KMS-11 (cell line): Measurements from ENCODE around the gene FXYD7.

Source experiments
- H2AFZ ChIP-seq: fragments of 200-600 bp; sonication (generic); 2 replicates; pipeline ENCODE4 v1.6.1; 2016; ENCODE audit warnings: antibody characterized with exemption, mixed run types, low read depth
- H3K27ac ChIP-seq: fragments of 200-600 bp; sonication (generic); 2 replicates; pipeline ENCODE4 v1.6.1; 2016; ENCODE audit warnings: mild to moderate bottlenecking, mixed run types
- H3K27me3 ChIP-seq: fragments of 200-600 bp; sonication (generic); 2 replicates; pipeline ENCODE4 v1.6.1; 2017; ENCODE audit warnings: mild to moderate bottlenecking, low read depth, mixed run types, moderate library complexity; ENCODE audit not compliant: insufficient read depth
- H3K36me3 ChIP-seq: fragments of 200-600 bp; sonication (generic); 2 replicates; pipeline ENCODE4 v1.6.1; 2017; ENCODE audit warnings: mild to moderate bottlenecking, mixed run types; ENCODE audit not compliant: insufficient read depth
- H3K4me1 ChIP-seq: fragments of 200-600 bp; sonication (generic); 2 replicates; pipeline ENCODE4 v1.6.1; 2016; ENCODE audit warnings: mild to moderate bottlenecking, low read depth, mixed run types; ENCODE audit not compliant: poor library complexity, severe bottlenecking
- H3K4me2 ChIP-seq: fragments of 200-600 bp; sonication (generic); 2 replicates; pipeline ENCODE4 v1.7.0; 2016; ENCODE audit warnings: mild to moderate bottlenecking, mixed run types
- H3K4me3 ChIP-seq: fragments of 200-600 bp; sonication (generic); IDR thresholded peaks from 2 replicates; pipeline ENCODE4 v1.6.1; 2017; ENCODE audit warnings: low read depth, low read length, mixed read lengths; ENCODE audit not compliant: insufficient read depth
- H3K79me2 ChIP-seq: fragments of 200-600 bp; sonication (generic); 2 replicates; pipeline ENCODE4 v1.6.1; 2016; ENCODE audit warnings: low read depth, mixed run types; ENCODE audit not compliant: insufficient read depth
- H3K9ac ChIP-seq: fragments of 200-600 bp; sonication (generic); 2 replicates; pipeline ENCODE4 v1.6.1; 2016; ENCODE audit warnings: mild to moderate bottlenecking, mixed run types
- H4K20me1 ChIP-seq: fragments of 200-600 bp; sonication (generic); 2 replicates; pipeline ENCODE4 v1.6.1; 2016; ENCODE audit warnings: mild to moderate bottlenecking, mixed run types; ENCODE audit not compliant: insufficient read depth
- TF ChIP-seq, protein P1 (sequence below): fragments of 200-600 bp; sonication (generic); conservative IDR thresholded peaks from 2 replicates; pipeline ENCODE4 v1.6.1; 2017; ENCODE audit warnings: low read depth, mild to moderate bottlenecking, antibody characterized with exemption, low read length, moderate library complexity, mixed read lengths

Gene FXYD7

DNA sequence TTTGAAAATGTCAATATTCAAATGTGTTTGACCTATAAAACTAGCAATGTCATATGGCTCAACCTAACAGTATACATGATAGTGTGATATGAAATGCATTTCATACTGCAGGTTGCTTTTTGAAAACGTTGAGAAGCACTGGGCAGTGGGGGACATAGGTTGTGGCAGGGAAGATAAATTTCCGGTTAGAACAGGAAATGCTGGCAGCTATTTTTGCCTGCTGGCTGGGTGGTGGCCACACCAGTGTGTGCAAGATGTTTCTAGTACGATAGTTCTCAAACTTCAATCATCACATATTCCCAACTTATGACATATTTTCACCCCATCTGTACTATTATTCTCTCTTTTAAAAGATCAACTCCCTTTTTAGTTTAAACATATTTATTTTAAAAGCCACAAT lies 28.7 kb downstream of the FXYD7 start:
- Histone ChIP-seq H3K4me3 (no peak overlapping the region), H3K9ac (no peak overlapping the region), H4K20me1 (no peaks in the 10 kb centered on the region), H3K36me3 (no peaks in the 10 kb centered on the region), H3K4me1 (no peaks in the 10 kb centered on the region), H3K4me2 (no peak overlapping the region), H3K27ac (no peak overlapping the region), H3K79me2 (no peaks in the 10 kb centered on the region), H3K27me3 (no peaks in the 10 kb centered on the region), H2AFZ (no peak overlapping the region)
- TF ChIP-seq, protein P1, sequence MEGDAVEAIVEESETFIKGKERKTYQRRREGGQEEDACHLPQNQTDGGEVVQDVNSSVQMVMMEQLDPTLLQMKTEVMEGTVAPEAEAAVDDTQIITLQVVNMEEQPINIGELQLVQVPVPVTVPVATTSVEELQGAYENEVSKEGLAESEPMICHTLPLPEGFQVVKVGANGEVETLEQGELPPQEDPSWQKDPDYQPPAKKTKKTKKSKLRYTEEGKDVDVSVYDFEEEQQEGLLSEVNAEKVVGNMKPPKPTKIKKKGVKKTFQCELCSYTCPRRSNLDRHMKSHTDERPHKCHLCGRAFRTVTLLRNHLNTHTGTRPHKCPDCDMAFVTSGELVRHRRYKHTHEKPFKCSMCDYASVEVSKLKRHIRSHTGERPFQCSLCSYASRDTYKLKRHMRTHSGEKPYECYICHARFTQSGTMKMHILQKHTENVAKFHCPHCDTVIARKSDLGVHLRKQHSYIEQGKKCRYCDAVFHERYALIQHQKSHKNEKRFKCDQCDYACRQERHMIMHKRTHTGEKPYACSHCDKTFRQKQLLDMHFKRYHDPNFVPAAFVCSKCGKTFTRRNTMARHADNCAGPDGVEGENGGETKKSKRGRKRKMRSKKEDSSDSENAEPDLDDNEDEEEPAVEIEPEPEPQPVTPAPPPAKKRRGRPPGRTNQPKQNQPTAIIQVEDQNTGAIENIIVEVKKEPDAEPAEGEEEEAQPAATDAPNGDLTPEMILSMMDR, result no peak

DNA sequence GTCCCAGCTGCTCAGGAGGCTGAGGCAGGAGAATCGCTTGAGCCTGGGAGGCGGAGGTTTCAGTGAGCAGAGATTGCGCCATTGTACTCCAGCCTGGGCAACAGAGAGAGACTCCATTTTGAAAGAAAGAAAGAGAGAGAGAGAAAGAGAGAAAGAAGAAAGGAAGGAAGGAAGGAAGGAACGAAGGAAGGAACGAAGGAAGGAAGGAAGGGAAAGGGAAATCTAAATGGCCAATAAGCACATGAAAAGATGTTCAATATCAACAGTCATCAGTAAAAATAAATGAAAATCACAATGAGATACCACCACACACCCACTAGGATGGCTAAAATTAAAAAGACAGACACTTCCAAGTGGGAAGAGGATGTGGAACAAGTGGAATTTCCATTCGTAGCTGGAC lies 31.2 kb downstream of the FXYD7 start:
- TF ChIP-seq, protein P1, result no peak
- H2AFZ ChIP-seq, result no peak overlapping the region
- H3K4me2 ChIP-seq, result no peak overlapping the region

DNA sequence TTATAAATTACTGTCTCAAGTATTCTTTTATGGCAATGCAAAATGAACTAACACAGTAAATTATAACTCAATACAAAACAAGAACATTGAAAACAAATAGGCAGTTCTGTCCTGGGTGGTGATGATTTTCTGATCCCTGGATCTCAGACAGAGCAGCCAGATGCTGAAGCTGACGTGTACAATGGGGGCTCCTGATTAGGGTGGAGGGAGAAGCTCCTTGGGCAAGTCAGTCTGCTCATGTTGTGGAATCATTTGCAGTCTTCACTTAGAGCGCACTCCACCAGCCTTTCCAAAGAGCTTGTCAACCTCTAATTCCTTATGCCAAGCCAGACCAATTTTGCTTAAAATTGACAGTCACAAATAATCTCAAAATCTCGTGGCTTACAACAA lies 33.1 kb downstream of the FXYD7 start:
- Histone ChIP-seq H4K20me1 (no peaks in the 10 kb centered on the region), H3K27ac (no peak overlapping the region), H3K79me2 (no peaks in the 10 kb centered on the region), H3K27me3 (no peaks in the 10 kb centered on the region), H2AFZ (no peak overlapping the region), H3K4me3 (no peak overlapping the region), H3K4me2 (no peak overlapping the region), H3K4me1 (no peaks in the 10 kb centered on the region), H3K9ac (no peak overlapping the region), H3K36me3 (no peaks in the 10 kb centered on the region)
- TF ChIP-seq, protein P1, result no peak

More for the DNA sequence above, 31.2 kb downstream of the FXYD7 start:
- no peaks in the 10 kb centered on the region for H4K20me1 ChIP-seq
- no peaks in the 10 kb centered on the region for H3K36me3 ChIP-seq
- no peaks in the 10 kb centered on the region for H3K27me3 ChIP-seq
- no peak overlapping the region for H3K27ac ChIP-seq
- H3K79me2 ChIP-seq, result no peaks in the 10 kb centered on the region
- no peaks in the 10 kb centered on the region for H3K4me1 ChIP-seq
- H3K9ac ChIP-seq, result no peak overlapping the region
- H3K4me3 ChIP-seq, result no peak overlapping the region

DNA sequence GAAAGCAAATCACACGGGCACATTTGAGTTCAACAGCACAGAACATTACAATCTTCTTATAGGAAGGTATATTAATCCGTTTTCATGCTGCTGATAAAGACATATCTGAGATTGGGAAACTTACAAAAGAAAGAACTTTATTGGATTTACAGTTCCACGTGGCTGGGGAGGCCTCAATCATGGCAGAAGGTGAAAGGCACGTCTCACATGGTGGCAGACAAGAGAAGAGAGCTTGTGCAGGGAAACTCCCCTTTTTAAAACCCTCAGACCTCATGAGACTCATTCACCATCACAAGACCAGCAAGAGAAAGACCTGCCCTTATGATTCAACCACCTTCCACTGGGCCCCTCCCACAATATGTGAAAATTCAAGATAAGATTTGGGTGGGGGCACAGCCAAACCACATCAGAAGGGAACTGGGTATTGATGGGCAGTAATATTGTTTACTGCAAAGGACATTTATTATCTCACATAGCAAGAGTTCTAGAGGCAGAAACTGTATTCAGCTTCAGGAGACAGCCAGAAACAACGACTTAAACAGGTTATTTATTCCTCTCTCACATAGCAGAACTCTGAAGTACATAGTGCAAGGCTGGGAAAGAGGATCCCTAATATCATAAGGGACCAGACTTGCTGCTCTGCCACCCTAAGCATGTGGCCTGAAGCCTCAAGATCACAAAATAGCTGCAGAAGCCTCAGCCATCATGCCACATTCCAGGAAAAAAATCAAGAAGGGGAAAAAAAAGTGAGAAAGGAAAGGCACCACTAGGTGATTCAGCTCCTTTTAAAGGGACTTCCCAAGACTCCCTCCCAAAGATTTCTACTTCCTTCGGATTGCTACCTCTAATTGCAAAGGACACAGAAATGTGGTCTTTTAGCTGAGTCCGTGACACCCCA lies 34.6 kb downstream of the FXYD7 start:
- Histone ChIP-seq H2AFZ (no peak overlapping the region), H3K4me1 (no peaks in the 10 kb centered on the region), H3K27me3 (no peaks in the 10 kb centered on the region), H3K4me3 (no peak overlapping the region), H3K9ac (no peak overlapping the region), H3K27ac (no peak overlapping the region), H3K4me2 (no peak overlapping the region), H4K20me1 (no peaks in the 10 kb centered on the region), H3K79me2 (no peaks in the 10 kb centered on the region), H3K36me3 (no peaks in the 10 kb centered on the region)
- TF ChIP-seq, protein P1, result no peak
